SH-SY5Y (cell line): Measurements from ENCODE around the gene CNTNAP1.

Experiments used
- GATA2 ChIP-seq: IDR thresholded peaks from 2 replicates; pipeline ENCODE4 v1.6.1; 2011; ENCODE audit warnings: mild to moderate bottlenecking, low read depth, low read length
- GATA3 ChIP-seq: IDR thresholded peaks from 2 replicates; pipeline ENCODE4 v1.6.1; 2011; ENCODE audit warnings: low read depth, mild to moderate bottlenecking, low read length, moderate library complexity

DNA sequence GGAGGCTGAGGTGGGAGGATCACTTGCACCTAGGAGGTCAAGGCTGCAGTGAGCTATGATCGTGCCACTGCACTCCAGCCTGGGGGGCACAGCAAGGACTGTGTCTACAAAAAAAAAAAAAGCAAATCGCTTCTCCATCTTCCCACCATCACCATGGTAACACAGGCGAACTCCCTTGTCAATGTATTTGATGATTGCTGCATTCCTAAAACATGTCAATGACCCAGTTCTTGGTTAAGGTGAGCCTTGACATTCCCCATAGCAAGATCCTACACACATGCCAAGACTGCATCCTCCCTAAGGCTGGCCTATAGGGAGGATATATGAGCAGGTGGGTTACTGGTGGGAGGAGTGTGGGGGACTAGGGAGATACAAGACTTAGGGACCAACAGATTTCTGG is 12.2 kb downstream of the CNTNAP1 start:
- TF ChIP-seq GATA2 (no peak), GATA3 (no peak)
